Upper lobe of left lung (tissue), 4 donors: ENCODE data around the gene ACOXL.

ENCODE experiments used
- CTCF ChIP-seq, 6 experiments: fragments of 450-650 bp in 4 of 6; fragments of 200-600 bp in 2 of 6; sonication (generic) in 2 of 6; IDR thresholded peaks; one replicate each; pipeline ENCODE4 v1.5.1; 2016 to 2019; ENCODE audit warnings: antibody characterized with exemption in 6 of 6
- EP300 ChIP-seq, 4 donors: sonication (generic); formaldehyde crosslinking; IDR thresholded peaks; one replicate each; pipeline ENCODE4 v1.5.1; 2017; ENCODE audit warnings: antibody characterized with exemption in 4 of 4, control low read depth in 2 of 4
- POLR2A ChIP-seq, 4 donors: fragments of 450-650 bp; IDR thresholded peaks; one replicate each; pipeline ENCODE4 v1.5.1; 2016 to 2017; ENCODE audit warnings: antibody characterized with exemption in 4 of 4, mild to moderate bottlenecking in 2 of 4
- POLR2AphosphoS5 ChIP-seq, 2 donors: sonication (generic); formaldehyde crosslinking; IDR thresholded peaks; one replicate each; pipeline ENCODE4 v1.5.1; 2017; ENCODE audit warnings: antibody characterized with exemption in 2 of 2

- no peak for TF ChIP-seq POLR2A (IDR thresholded peaks at IDR 0.05)
- TF ChIP-seq EP300 (IDR thresholded peaks at IDR 0.05): no peak
- no peak for TF ChIP-seq CTCF (IDR thresholded peaks at IDR 0.05)
- no peak for TF ChIP-seq POLR2AphosphoS5 (IDR thresholded peaks at IDR 0.05)
These were observed 416.0 kb downstream of the ACOXL start for GRCh38 chr2:111148225-111148873.
